HT1080 (cell line): ENCODE data around the gene ZNF536. TPM values are rescaled to one million over a fixed set of nuclear protein-coding genes. Genes with fewer than 3 reads are reported as not detected.
"Not testable (repeated sequence)": the region's sequence is repeated elsewhere in the genome, so short reads cannot be mapped to it uniquely, and the experiment has no call there.

Experiments used
- DNase-seq: peaks from one replicate; pipeline ENCODE4 v3.0.0-alpha.2; 2015; ENCODE audit warnings: low read depth
- total RNA-seq: library from RNA; depleted of rRNA; stranded (reverse); fragments of >200 nt; shearing (Covaris generic); gene quantifications from 2 replicates; pipeline ENCODE4 v1.2.3, GENCODE V29; 2014

The ZNF536 gene
- total RNA-seq, 1 experiment from 2014 or later, result not detected

- DNase-seq, result no peak
Measured at GRCh38 chr19:30340771-30341561, 31.2 kb upstream of the ZNF536 start.

GRCh38 chr19:30341611-30342201 lies 30.5 kb upstream of the ZNF536 start:
- no peak for DNase-seq

- DNase-seq, result no peak
Measured at GRCh38 chr19:30342901-30343300, 29.3 kb upstream of the ZNF536 start.

GRCh38 chr19:30344446-30345425 lies 27.4 kb upstream of the ZNF536 start:
- peak; percentile 7 for DNase-seq

GRCh38 chr19:30345686-30346085 lies 26.5 kb upstream of the ZNF536 start:
- no peak for DNase-seq

GRCh38 chr19:30346468-30346867 lies 25.7 kb upstream of the ZNF536 start:
- not testable (repeated sequence) for DNase-seq

- DNase-seq, result no peak
Measured at GRCh38 chr19:30349131-30349730, 23.0 kb upstream of the ZNF536 start.

- DNase-seq, result no peak
Measured at GRCh38 chr19:30350692-30351663, 21.2 kb upstream of the ZNF536 start.

- no peak for DNase-seq
Measured at GRCh38 chr19:30351774-30352173, 20.4 kb upstream of the ZNF536 start.

- no peak for DNase-seq
Measured at GRCh38 chr19:30353394-30353945, 18.7 kb upstream of the ZNF536 start.

- no peak for DNase-seq
Measured at GRCh38 chr19:30355586-30355985, 16.6 kb upstream of the ZNF536 start.

GRCh38 chr19:30356951-30357579 lies 15.1 kb upstream of the ZNF536 start:
- DNase-seq, result no peak

- DNase-seq, result no peak
Measured at GRCh38 chr19:30357580-30357954, 14.6 kb upstream of the ZNF536 start.

GRCh38 chr19:30358319-30358718 lies 13.9 kb upstream of the ZNF536 start:
- DNase-seq, result no peak

GRCh38 chr19:30358821-30359580 lies 13.2 kb upstream of the ZNF536 start:
- DNase-seq, result no peak

GRCh38 chr19:30359936-30360335 lies 12.2 kb upstream of the ZNF536 start:
- DNase-seq, result no peak

GRCh38 chr19:30360376-30361106 lies 11.6 kb upstream of the ZNF536 start:
- DNase-seq, result no peak

GRCh38 chr19:30361107-30361447 lies 11.1 kb upstream of the ZNF536 start:
- DNase-seq, result no peak
